Left renal cortex interstitium (tissue), 4 donors: ENCODE results near the gene MAP3K9. TPM values are rescaled to one million over a fixed set of nuclear protein-coding genes. Genes with fewer than 3 reads are reported as not detected.

ENCODE experiments used
- DNase-seq, 4 donors: peaks; one replicate each; pipeline ENCODE4 v3.0.0-alpha.2; 2013; ENCODE audit warnings: low read depth in 4 of 4, low spot score in 2 of 4, missing footprints in 1 of 4
- polyA plus RNA-seq, 4 donors: library from polyadenylated mRNA; unstranded; fragments of 120-200 nt; gene quantifications; one replicate each; pipeline ENCODE4 v1.2.1, GENCODE V29; 2013; ENCODE audit not compliant: insufficient read length in 4 of 4

Gene MAP3K9
- polyA plus RNA-seq, 4 donors = 3.3 to 5.4 (median 4.2) TPM

DNA sequence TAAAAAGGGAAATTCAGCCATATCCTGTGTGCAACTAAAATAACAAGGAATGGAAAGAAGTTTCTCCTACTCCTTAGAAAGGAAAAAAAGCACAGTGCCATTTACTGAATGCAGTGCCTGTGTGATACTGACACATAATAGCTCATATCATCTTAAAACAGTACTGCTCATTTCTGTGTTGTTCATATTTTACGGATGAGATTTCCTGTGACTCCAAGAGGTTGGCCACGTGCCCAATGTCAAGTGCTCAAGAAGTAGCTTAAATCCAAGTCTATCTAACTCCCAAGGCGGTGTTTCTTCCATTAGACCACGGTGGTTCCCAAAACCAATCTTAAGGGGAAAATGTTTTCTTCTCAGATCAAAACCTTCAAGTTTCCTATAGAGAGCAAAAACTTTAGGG is 20.0 kb downstream of the MAP3K9 start:
- no peak for DNase-seq

DNA sequence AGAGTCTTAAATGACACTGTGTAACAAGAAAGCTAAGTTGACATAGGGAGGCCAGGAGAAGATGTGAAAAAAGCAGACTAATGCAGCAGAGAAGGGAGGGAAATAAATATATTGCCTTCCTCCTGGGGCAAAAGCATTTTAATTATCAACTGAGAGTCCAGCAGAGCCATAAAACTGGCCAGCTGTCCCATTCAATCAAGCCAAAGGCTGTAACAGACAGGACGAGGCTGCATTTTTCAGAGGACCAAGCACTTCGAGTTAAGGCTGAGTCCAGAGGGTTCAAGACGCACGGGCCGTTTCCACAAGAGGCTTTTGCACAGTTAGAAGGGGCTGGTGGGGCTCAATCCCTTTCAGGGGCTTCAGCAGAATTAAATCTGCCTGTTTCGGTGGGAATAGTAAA is 20.4 kb downstream of the MAP3K9 start:
- DNase-seq = no peak

DNA sequence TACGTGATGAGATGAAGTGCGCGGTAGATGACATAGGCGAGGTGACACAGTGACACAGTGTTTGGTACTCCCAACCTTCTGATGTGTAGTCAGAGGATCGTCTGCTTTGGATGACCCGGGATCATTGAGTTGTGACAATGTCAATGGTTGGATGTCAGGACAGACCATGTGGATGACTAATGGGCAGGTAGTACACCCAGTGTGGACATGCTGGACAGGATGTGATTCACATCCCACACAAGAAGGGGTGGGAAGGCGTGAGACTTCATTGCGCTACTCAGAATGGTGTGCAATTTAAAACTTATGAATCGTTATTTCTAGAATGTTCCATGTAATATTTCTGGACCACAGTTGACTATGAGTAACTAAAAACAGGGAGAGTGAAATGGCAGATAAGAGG is 23.8 kb downstream of the MAP3K9 start:
- DNase-seq = no peak

DNA sequence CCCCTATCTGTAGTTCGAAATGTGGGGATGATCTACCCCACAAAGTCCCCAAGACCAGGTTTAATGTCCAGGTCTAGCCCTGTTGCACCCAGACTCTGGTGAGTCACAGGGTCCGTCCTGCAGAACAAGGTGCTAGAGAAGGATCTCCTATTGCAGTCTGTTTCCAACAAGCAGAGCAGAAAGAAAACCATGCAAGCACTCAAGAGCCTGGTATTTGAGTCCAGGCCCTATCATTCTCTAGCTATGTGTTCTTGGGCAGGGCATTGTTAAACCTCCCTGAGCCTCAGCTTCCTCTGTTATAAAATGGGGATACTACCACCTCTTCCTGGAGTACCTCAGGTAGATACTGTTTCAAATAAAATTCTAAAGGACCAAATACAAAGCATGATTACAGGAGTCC is 24.4 kb downstream of the MAP3K9 start:
- no peak for DNase-seq

DNA sequence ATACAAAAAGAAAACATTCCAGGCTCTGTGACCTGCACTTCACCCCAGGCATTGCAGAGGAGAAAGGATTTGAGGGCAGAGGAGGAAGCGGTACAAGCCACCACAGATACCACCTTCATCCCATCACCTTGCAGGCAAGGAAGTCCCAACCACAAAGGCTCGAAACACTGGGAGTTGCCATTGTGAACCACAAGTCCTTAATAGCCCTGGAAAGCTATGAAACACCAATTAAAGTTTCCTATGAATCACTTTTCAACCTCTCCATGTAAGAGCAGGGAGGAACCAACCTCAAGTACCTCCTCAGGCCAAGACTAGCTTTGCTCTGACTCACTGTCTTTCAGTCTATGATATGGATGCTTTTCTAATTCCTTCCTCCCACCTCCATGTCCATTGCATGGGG is 27.0 kb downstream of the MAP3K9 start:
- DNase-seq = no peak

DNA sequence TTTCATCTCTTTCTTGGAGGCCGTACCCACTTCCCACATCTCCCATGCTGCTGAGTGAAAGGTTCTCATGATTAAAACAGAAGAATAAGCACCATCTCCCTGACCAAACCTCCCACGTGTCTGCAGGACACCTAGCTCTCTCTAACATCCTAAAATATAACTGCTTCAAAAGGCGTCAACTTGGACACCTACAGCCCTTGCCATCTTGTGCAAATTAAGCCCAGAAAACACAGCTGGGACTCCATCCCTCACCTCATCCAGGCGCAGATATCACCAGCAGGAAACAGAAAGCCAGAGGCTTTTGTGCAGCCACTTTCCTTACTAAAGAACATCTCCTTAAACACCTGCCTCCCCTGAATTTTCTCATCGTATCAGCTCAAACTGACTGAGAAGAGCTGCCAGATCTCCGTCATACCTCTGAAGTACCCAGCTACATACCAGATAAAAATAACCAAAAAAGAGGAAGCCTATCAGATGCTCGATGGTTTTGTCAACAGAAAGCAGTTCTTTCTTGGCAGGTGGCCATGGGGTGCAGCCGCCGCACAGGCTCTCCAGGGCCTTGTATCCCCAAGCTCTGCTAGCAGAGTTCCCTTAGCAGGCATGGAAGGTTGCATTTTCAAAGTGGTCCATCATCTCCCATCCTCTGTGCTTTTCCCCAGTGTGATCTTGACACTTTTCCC is 28.8 kb downstream of the MAP3K9 start:
- DNase-seq = no peak

DNA sequence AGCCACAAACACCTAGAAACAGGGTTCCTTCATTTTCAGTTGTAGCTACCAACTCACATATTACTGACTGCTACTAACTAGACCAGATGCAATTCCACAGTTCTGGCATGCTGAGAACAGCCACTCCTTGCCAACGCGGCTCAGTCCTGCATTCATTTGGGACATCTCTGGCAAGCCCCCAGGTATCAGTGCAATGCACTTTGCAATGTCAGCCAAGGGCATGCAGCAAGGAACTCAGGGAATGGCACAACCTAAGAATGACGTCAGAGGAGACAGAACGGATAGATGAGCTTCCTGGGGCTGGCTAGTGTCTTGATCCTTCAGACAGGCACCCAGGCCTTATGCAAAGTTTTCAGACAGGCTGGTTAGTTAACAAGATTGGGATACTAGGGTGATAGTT is 29.6 kb downstream of the MAP3K9 start:
- DNase-seq = no peak

DNA sequence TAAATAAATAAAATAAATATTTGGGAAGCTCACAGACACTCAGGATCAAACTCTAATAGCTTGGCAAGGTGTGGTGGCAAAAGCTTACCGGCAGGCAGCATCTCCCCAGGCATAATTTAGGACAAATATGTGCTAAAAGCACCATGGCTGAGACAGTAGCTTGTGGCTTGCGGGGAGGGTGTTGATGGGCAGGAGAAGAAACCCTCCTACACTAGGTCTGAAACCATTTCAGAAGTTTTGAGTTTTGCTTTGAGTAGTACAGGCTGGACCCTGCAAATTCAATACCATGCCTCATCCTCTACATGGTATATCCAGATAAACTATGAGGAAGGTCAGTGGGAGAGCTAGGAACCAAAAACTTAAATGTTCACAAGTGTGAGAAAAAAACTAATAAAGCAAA is 33.1 kb downstream of the MAP3K9 start:
- DNase-seq = no peak

DNA sequence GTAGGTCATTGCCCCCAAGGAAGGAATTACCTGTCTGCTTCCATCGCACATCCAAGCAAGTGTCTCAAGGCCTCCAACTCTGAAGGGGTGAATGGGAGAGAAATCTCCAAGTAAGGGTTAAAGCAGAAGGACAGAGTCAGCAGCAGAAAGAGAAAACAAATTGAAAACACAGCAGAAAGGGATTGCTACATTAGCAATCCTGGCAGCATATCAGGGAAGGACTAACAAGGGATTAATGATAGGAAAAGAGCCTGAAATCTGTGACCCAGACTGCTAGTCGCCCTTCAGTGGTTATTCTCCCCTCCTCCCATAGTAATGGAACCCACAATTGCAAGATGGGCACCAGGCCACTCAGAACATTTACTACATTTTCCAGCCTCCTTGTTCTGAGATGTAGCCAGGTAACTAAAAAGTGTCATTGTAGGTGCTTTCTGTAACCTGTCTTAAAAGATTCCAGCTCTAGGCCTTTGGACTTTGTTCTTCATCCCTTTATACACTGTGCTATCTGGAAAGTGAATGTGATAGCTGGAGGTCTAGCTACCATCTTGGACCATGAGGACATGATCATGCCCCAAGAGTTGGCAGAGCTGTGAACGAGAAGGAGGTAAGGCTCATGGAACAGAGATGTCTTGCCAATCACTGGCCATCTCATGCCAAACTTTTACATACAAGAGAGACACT is 36.0 kb downstream of the MAP3K9 start:
- no peak for DNase-seq

DNA sequence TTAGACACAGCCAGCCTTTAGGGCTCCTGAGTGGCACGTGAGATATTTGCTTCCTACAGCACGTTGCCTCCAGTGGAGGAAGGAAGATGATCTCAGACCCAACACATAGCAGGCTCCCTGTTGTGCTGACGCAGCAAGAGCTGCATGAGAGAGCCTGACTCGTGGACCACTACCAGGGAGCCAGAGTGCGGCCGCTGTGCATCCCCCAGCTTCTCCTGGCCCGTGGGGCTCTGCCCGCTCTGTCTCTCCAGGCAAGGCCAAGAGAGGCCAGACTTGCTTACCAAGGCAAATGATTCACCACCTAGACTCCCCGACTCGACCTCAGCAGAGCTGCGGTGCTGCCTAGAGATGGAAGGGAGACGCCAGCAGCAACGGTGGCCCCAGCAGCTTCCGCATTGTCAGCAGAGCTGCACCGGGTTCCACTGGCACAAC is 37.5 kb downstream of the MAP3K9 start:
- no peak for DNase-seq

DNA sequence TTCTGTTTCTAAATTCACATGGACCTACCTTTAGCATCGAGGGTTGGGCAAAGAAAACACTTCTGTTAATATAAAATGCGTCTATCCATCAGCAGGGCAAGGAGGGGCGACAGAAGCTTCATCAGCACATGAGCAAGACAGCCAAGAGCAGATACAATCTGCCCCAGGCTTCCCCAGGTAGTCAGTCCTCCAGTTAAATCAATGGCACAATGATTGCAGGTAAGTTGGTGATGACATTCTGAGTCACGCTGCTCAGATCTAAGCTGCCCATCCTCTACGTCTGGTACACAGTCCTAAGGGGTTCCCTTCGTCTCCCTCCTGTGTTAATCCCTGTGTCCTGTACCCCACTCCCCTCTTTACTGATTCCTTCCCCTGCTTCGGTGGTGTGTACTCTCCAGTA is 38.8 kb downstream of the MAP3K9 start:
- DNase-seq = no peak

DNA sequence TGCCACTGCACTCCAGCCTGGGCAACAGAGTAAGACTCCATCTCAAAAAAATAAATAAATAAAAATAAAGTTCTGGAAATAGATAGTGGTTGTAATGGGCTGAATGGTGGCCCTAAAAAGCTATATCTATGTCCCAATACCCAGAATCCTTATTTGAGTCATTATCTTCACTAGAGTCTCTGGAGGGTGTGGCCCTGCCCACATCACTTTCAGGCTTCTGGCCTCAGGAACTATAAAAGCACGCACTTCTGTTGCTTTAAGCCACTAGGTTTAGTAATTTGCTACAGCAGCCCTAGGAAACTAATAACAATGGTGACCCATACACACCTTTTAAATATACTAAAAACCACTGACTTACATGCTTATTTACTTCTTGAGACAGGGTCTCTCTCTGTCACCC is 49.9 kb downstream of the MAP3K9 start:
- no peak for DNase-seq

DNA sequence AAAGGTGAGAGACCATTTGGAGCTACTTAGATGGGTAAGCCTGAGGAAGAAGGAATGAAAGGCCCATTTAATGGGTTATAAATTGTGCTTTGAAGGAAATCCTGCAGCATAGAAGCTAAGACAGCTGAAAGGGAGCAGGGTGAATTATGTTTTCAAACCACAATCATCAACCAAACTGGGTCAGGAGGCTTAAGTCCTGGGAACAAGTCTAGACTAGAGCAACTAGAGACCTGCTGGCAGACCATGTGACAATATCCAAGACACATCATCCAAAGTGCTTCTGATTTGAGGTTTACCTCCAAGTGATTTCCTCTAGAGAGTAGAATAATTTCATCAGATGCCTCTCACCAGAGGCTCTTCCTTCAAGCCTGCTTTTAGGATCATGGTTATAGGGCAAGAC is 53.7 kb downstream of the MAP3K9 start:
- no peak for DNase-seq

DNA sequence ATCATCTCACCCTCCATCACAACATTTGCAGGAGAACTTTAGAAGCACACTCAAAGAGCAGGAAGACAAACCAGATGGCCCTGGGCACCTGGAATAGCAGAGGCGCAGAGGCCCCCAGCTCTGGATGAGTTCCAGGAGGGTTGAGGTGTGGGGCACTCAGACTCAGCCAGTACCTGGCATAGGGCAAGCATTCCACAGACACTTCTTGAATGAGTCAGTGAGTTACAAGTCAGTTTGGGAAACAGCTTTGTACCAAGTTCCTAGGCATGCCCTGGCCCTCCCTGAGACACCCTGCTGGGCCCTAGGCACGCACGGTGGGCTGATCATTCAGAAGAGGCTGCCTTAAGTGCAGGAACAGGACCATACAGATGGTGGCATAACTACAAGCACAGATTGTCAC is 54.3 kb downstream of the MAP3K9 start:
- DNase-seq = no peak

DNA sequence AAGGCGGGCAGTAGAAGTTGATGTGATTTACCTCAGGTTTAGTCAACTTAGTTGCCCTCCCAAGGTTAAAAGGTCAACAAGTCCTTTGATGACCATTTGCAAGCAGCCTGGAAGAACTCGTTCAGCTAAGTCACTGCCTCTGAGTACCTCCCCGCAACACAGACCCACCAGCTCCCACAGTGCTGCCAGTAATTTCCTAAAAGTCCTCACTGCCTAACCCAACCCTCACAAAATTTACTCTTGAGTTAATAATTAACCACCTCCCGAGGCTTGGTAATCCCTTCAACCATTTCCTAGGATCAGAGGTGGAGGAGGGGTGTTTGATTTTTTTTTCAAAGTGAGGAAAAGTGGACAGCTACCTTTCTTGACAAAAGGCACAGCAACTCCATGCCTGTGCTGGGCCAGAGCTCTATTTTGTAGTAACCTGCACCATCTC is 55.8 kb downstream of the MAP3K9 start:
- DNase-seq = peak in 2 of 4 donors; percentile 13 to 38

DNA sequence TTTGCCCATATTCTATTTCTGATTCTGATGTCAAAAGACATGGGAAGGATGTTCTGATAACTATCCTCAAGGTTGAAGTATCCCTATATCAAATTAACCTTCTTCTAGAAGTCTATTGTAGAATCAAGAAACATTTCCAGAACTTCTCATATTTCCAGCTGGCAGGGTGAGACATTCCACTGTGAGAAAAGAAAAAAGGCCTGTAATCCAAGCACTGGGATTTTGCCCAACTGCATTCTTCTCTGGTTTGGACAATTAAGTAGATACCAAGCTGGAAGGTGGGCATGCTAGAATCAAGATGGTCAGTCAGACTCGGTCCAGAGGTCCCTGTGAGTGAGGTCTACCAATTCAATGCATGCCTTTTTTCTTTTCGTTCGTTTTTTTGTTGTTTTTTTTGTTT is 60.9 kb downstream of the MAP3K9 start:
- no peak for DNase-seq

DNA sequence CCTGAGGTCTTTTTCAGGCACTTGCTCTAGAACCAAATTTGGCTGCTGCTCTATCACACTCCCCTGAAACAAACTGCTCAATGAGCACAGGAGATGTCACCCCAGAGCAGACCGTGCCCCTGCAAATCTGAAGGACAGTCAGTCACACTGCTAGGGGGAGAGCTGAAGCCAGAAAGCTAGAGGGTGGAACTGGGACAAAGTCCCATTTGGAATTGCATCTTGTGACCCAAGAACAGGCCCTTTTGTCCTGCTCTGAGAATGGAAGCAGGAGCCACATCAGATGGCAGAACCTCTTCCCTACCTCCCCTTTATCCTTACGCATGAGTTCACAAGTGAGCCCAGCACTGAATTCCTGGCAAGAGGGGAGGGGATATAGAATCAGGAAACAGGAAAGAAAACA is 64.7 kb downstream of the MAP3K9 start:
- DNase-seq = no peak

DNA sequence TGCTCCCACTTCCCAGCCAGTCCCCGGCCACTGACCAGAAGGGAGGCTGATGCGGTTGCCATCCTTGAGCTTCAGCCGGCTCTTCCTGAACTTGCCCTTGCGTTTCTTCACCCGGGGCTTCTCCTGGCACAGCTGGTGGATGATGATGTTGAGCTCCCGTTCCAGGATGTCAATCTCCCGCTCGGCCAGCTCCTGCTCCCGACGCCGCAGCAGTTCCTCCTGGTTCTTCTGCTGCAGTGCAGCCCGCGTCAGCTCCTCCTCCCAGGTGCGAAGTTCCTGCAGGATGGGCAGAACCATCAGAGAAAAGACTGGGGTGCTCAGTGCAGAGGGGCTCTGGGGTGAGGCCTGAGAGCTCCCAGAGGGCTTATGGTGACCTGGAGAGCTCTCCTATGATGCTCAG is 67.0 kb downstream of the MAP3K9 start:
- DNase-seq = no peak

DNA sequence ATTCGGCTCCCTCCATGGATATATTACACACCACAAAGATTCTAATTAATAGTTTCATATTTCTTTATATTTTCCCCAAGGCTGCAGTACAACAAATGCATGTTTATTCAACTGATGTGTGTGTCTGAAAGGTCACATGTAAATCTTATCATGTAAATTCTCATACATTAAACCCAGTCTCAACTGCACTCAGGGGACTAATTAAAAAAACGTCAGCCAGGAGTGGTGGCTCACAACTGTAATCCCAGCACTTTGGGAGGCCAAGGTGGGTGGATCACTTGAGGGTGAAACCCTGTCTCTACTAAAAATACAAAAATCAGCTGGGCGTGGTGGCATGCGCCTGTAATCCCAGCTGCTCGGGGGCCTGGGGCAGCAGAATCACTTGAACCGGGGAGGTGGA is 67.8 kb downstream of the MAP3K9 start:
- DNase-seq = no peak

DNA sequence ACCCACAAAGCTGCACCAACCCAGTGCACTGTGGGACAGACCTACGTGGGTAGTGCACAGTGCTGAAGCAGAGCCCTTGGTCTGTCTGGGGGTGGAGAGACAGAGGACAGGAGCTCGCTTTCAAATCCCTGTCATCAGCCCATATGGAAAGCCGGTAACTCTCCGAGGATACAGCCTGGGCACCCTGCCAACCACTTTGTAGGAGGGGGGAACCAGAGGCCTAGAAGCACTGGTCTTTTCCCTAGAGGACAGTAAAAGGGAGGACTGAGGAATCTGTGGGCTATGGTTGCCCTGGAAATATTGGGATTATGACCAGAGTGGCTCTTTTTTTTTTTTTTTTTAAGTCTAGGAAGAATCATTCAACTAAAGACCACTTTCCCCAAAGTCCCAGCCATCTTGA is 74.3 kb downstream of the MAP3K9 start:
- no peak for DNase-seq

DNA sequence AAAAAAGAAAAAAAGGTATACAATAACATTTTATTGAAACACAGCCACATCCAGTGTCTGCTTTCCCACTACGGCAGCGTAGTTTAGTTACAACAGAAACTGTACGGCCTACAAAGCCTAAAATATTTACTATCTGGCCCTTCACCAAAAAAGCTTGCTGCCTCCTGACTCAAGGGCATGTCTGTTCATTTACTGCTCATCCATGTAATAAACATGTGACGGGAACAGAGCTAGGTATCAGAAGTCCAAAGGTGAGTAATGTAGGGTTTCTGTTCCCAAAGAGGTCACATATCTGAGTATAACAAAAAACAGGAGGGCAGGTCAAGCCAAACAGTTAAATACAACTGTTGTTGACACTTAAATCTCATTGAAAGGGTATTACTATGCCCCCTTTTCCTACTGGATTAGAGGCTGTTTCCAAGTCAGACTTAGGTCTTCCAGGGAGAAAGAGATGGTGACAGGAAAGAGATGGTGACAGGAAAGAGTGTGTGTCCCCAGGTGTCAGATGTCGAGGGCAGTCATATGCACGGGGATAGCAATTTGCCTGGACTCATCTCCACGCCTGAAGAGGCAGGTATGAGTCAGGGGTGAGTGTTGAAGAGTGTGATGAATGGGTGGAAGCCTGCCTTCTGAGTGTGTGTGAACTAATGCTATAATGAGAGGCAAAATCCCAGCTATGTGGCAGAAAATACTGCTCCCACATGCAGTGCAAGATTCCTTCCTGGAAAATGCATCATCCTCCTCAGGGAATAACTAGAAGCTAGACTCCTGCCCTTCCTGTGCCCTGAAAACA is 77.7 kb downstream of the MAP3K9 start:
- DNase-seq = no peak

DNA sequence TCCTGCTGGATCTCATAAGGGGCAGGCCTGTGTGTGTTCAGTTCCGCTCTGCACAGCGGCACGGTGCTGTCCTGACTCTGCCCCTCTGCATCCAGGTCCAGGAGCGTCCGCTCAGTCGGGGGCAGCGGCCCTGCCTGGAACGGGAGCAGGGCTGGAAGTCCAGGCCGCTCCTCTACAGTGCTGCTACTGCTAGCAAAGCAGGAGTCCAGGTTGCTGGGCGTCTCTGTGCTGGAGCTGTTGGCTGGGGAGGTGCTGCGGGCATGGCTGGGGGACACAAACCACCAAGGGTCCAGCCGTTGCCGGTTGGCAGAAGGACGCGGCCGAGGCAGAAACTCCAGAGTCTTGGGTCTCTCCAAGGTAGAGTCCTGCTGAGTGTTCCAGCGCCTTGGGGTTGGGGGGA is 78.9 kb downstream of the MAP3K9 start:
- no peak for DNase-seq
